ENCODE results near the gene CRELD2. TPM values are rescaled to one million over a fixed set of nuclear protein-coding genes. Genes with fewer than 3 reads are reported as not detected.

Gene CRELD2
- total RNA-seq, 4 donors from 2014 or later: 8.9 to 15.0 (median 13.0) TPM

- intact Hi-C loops (cut with DNase I; ENCODE audit: low total_unique reads): no loop called here
- no peaks in the 10 kb centered on the region for H3K27me3 ChIP-seq
- no peak overlapping the region for H3K4me3 ChIP-seq
- no peak for TF ChIP-seq CTCF (IDR thresholded peaks at IDR 0.05 in 4 of 5, conservative IDR thresholded peaks at IDR 0.05 in 1 of 5)
- TF ChIP-seq POLR2A (IDR thresholded peaks at IDR 0.05): no peak
- no peak for DNase-seq
- no peak for ATAC-seq
- H3K36me3 ChIP-seq: no peaks in the 10 kb centered on the region
- peaks cover 20 to 23% of the 10 kb centered on the region in 2 donors for H3K4me1 ChIP-seq
- in situ Hi-C loops (cut with MboI; ENCODE audit: low sequenced_read_pairs in 4 of 4): no loop called here
- no peaks in the 10 kb centered on the region for H3K9me3 ChIP-seq
- H3K27ac ChIP-seq: no peak overlapping the region
Observed at GRCh38 chr22:49949914-49950292, 31.5 kb downstream of the CRELD2 start.

GRCh38 chr22:49950396-49950994 lies 32.1 kb downstream of the CRELD2 start:
- Histone ChIP-seq H3K4me1 (peaks cover 26 to 29% of the 10 kb centered on the region in 2 donors), H3K36me3 (no peaks in the 10 kb centered on the region), H3K9me3 (no peaks in the 10 kb centered on the region), H3K27me3 (no peaks in the 10 kb centered on the region), H3K4me3 (no peak overlapping the region), H3K27ac (no peak overlapping the region)
- intact Hi-C loops (cut with DNase I; ENCODE audit: low total_unique reads): no loop called here
- ATAC-seq (no peak), DNase-seq (no peak)
- in situ Hi-C loops (cut with MboI; ENCODE audit: low sequenced_read_pairs in 4 of 4): no loop called here
- TF ChIP-seq POLR2A (IDR thresholded peaks at IDR 0.05) (no peak), CTCF (IDR thresholded peaks at IDR 0.05 in 4 of 5, conservative IDR thresholded peaks at IDR 0.05 in 1 of 5) (no peak)

- intact Hi-C loops (cut with DNase I; ENCODE audit: low total_unique reads): no loop called here
- DNase-seq: no peak
- no peaks in the 10 kb centered on the region for H3K9me3 ChIP-seq
- H3K4me1 ChIP-seq: peaks cover 27 to 28% of the 10 kb centered on the region in 2 donors
- H3K4me3 ChIP-seq: no peak overlapping the region
- in situ Hi-C loops (cut with MboI; ENCODE audit: low sequenced_read_pairs in 4 of 4): no loop called here
- H3K27me3 ChIP-seq: no peaks in the 10 kb centered on the region
- TF ChIP-seq POLR2A (IDR thresholded peaks at IDR 0.05) (no peak), CTCF (IDR thresholded peaks at IDR 0.05 in 4 of 5, conservative IDR thresholded peaks at IDR 0.05 in 1 of 5) (no peak)
- H3K27ac ChIP-seq: no peak overlapping the region
- no peak for ATAC-seq
- H3K36me3 ChIP-seq: no peaks in the 10 kb centered on the region
Observed at GRCh38 chr22:49951000-49951677, 32.7 kb downstream of the CRELD2 start.

GRCh38 chr22:49951678-49951985 lies 33.2 kb downstream of the CRELD2 start:
- no peak for ATAC-seq

More at GRCh38 chr22:49951678-49951985, 33.2 kb downstream of the CRELD2 start:
- Histone ChIP-seq H3K27me3 (no peaks in the 10 kb centered on the region), H3K4me3 (no peak overlapping the region), H3K9me3 (no peaks in the 10 kb centered on the region), H3K27ac (no peak overlapping the region), H3K4me1 (peaks cover 27 to 33% of the 10 kb centered on the region in 2 donors), H3K36me3 (no peaks in the 10 kb centered on the region)
- TF ChIP-seq CTCF (IDR thresholded peaks at IDR 0.05 in 4 of 5, conservative IDR thresholded peaks at IDR 0.05 in 1 of 5) (no peak), POLR2A (IDR thresholded peaks at IDR 0.05) (no peak)
- DNase-seq: no peak
- in situ Hi-C loops (cut with MboI; ENCODE audit: low sequenced_read_pairs in 4 of 4) (no loop called here), intact Hi-C loops (cut with DNase I; ENCODE audit: low total_unique reads) (no loop called here)

Data from gastrocnemius medialis (tissue), 4 donors.